Activated CD8-positive, alpha-beta memory T cell treated with anti-CD3 and anti-CD28 coated beads, Interleukin-2, amount 50 U/mL, for 24 hours (primary cell): ENCODE measurements around the gene INTS12.
A peak's percentile ranks its signal among the peaks of the same experiment; 100 is the strongest.
"Not testable (repeated sequence)": the region's sequence is repeated elsewhere in the genome, so short reads cannot be mapped to it uniquely, and the experiment has no call there.

Source experiments
- DNase-seq: peaks from one replicate; pipeline ENCODE4 v3.0.0-alpha.2; 2020; ENCODE audit errors: extremely low read depth

The INTS12 gene, protein sequence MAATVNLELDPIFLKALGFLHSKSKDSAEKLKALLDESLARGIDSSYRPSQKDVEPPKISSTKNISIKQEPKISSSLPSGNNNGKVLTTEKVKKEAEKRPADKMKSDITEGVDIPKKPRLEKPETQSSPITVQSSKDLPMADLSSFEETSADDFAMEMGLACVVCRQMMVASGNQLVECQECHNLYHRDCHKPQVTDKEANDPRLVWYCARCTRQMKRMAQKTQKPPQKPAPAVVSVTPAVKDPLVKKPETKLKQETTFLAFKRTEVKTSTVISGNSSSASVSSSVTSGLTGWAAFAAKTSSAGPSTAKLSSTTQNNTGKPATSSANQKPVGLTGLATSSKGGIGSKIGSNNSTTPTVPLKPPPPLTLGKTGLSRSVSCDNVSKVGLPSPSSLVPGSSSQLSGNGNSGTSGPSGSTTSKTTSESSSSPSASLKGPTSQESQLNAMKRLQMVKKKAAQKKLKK

GRCh38 chr4:105708181-105709080 is at the start of gene INTS12, which contains the start of gene GSTCD:
Gene INTS12, minus strand, starts transcription at chr4:105708689. Its CDS starts 8,684 bp downstream, at chr4:105700005.
Gene GSTCD, plus strand, starts transcription at chr4:105708784. Its CDS starts 8,830 bp downstream, at chr4:105717614.
- DNase-seq, result peak; percentile 76

- DNase-seq, result no peak
These were observed 46.9 kb upstream of the INTS12 start for GRCh38 chr4:105755375-105755774.

DNA sequence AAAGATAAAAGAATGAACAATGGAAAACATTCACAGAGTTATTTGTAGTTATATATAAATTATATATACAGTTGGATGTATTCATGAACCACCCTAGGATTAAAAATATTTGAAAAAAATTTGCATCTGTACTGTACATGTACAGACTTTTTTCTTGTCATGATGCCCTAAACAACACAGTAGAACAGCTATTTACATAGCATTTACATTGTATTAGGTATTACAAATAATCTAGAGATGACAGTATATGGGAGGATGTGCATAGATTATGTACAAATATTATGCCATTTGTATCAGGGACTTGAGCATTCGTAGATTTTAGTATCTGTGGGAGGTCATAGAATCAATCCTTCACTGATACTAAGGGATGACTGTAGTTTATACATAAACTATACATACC is 44.9 kb upstream of the INTS12 start:
- no peak for DNase-seq

- DNase-seq, result no peak
These were observed 43.3 kb upstream of the INTS12 start for GRCh38 chr4:105751718-105752299.

DNA sequence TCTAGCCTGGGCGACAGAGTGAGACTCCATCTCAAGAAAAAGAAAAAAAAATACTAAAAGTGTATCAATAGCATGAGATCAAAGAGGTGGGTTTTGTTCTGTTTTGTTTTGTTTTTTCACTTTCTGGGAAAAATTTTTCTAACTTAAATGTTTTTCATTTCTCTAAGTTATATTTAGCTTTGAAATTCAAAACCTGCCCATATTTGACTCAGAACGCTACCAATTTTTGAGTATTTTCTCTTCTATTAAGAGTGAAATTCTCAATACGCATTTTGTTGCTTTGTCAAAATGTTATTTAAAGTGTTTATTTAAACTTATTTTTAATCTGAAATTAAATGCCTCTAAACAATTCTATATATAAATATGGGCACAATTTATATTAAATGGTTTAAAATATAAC is 39.7 kb upstream of the INTS12 start:
- no peak for DNase-seq

DNA sequence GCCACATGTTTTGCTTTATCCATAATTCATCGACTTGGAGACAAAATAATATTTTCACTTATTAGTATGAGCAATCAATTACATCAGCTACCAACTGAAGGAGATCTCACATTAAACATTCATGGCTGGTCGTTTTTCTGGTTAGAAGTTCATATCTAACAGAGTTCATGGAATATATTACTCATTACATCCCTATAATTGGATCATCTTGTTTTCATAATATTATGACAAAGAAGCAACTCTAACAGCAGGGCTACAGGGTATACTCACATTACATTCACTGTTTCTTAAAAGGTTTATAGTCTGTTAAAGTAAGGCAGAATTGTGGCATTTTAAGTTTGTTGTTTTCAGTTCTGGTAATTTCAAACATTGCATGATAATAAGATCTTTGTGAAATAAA is 33.1 kb upstream of the INTS12 start:
- no peak for DNase-seq

- not testable (repeated sequence) for DNase-seq
These were observed 26.7 kb upstream of the INTS12 start for GRCh38 chr4:105735217-105735616.

- not testable (repeated sequence) for DNase-seq
These were observed 21.4 kb upstream of the INTS12 start for GRCh38 chr4:105729895-105730294.

- DNase-seq, result no peak
These were observed 17.1 kb upstream of the INTS12 start for GRCh38 chr4:105725623-105726022.

DNA sequence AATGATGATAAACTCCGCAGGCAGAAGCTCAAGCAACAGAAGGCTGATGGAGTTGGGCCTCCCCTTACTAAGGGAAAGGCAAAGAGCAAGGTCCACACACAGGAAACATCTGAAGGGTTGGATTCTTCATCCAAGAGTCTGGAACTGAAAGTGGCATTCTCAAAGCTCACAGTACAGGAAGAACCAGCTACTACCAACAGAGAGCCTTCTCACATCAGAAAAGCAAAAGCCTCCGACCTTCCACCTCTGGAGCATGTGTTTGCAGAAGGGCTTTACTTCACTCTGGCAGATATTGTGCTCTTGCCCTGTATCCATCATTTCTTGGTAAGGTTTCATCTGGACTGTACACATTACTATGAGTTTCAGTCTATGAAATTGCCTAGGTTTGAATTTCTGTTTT is 10.7 kb upstream of the INTS12 start:
- DNase-seq, result no peak

DNA sequence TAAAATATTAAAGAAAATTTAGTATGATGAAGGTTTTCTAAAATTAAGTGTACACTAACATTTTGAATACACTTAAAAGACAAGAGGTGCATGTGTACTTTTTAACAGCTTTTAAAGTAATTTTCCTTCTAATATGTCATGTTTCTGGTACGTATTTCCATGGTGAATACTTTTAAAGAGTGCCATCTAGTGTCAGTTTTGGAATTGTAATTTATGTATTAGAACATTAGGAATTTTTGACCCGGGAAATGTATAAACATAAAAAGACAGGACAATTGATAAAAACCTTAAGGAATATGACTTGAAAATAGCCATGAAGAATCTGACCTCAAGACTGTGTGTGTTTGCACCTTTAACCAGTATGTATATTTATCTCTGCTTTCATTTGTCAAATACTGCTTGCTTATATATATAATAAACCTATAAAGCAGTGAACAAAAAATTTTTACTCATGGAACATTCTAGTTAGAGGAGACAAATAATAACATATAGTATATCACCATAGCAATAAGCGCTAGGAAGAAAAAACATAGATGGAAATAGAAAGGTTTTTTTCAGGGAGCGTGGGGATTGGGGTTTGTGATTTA is 7.3 kb upstream of the INTS12 start:
- DNase-seq, result no peak

GRCh38 chr4:105714932-105715331 is 6.4 kb upstream of the INTS12 start:
- no peak for DNase-seq

DNA sequence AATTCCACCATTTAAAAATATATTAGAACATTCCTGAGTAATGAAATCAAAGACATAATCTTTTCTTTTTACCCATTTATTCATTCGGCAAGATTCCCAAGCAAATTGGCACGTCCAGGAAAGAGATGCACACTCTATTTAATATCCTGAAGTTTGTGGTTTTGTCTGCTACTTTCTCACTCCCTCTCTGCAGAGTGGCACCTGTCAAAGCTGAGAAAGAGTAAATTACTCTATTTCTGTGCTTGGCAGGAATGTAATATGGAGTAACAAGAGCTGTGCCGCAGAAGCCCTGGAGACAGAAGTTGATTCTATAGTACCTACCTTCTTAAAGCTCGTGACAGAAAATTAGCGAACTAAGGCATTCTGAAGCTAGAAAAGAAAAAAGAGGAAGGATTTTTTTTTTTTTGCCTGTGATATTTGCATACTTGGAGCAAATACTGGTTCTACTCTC is 5.6 kb upstream of the INTS12 start:
- no peak for DNase-seq

DNA sequence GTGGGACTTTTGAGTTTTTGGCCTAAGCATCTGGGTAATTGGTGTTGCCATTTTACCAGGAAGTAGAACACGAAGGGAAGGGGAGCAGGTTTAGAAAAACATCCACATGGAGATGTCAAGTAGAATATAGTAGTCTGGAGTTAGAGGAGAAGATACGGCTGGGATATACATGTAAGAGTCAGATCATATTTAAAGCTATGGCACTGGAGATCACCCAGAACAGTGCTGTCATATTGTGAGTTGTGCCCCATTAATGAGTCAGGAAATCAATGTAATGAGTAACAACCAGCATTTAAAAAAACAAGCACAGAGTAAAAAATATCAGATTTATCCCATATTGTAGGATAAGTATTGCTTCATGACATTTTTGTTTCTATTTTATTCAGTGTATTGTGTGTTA is 4.3 kb upstream of the INTS12 start:
- no peak for DNase-seq

DNA sequence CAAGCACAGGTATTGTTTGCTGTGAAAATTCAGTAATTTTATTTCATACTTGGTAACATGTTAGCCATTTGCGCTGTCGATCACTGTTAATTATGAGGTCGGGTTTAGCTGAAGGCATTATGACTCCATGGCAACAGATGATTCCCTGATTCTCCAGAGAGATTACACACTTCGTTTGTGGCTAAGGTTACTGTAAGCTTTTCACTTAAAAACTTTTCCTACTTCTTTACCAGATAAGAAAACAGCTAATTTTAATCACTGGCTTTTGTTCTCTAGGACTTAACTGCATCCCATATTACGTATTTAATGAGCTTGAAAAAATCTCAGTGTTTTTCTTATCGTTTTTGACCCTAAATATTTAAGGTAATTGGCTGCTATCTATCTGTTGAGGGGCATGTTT is 2.2 kb upstream of the INTS12 start:
- no peak for DNase-seq

DNA sequence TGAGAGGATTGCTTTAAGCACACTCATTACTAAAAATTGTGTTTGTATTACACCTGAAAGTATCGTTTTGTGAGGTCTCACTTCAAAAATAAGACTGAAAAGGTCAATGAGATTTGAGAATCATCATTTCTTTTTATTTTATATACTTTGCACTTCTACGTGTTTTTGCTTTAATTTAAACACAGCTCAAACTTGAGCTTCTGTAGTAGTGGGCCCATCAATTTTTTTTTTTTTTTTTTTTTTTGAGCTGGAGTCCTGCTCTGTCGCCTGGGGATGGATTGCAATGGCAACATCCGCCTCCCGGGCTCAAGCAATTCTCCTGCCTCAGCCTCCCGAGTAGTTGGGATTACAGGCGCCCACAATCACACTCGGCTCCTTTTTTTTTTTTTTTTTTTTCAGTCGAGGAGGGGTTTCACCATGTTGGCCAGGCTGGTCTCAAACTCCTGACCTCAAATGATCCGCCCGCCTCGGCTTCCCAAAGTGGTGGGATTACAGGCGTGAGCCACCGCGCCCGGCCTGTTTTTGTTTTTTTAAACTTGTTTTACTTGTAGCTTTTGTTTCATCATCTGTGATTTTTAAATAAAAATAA is 1.6 kb upstream of the INTS12 start:
- DNase-seq, result no peak

DNA sequence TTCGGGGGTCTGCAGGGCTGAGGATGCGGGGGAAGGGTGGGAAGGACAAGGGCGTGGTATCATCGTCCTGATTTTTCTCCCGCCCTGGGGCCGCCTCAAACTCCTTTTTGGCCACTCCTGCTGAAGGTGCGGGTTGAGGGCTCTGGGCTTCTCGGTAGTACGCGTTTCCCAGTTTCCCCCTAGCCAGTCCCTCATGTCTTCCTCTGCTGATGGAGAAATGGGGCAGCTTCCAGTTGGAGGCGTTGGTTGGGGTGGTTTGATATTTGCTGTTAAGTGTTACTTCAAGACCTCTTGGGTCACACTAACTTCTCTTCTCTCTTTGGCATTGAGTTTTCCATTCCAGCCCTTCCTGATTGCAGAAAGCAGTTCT is 577 bp upstream of the INTS12 start:
- DNase-seq, result no peak

DNA sequence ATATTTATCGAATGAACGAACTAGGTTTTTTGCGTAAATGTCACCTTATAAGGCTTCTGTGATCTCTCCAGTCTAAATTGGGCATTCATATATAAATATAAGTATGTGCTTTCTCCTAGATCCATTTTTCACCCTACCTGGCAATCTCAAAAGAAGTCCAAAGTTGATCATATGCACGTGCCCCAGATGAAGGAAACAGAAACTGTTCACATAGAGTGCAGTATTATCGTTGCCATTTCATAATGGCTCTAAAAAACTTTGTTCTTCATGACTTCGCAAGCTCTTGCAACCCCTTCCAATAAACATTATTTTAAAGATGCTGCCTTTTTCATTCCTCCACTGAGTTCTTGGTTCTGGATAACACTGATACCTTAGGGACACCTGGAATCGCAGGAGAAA is 708 bp downstream of the INTS12 start:
- no peak for DNase-seq

DNA sequence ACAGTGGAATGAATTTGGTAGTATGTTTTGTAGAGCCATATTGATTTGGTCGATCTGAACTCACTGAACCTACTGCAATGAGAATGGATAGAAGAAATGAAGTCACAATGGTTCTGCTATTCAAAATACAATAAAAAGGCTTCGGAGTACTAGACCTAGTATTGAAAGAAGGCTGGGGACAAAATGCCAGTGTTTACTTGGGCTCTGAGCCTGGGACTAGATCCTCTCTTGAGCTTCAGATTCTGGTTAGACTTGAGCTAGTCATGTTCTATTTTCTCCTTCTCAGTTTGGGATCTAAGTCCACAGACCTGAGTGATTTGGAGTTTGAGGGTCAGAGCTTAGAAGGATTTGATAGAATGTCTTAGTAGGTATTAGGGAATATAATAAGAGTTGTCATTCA is 9.9 kb downstream of the INTS12 start:
- DNase-seq, result no peak

GRCh38 chr4:105695832-105696231 is 12.7 kb downstream of the INTS12 start:
- DNase-seq, result not testable (repeated sequence)

GRCh38 chr4:105694812-105695211 is 13.7 kb downstream of the INTS12 start:
- not testable (repeated sequence) for DNase-seq
